ENCODE data around the gene CSNK1D. TPM values are rescaled to one million over a fixed set of nuclear protein-coding genes. Genes with fewer than 3 reads are reported as not detected.

CSNK1D gene
- total RNA-seq, 2 experiments from 2014 or later = 277 to 286 TPM

DNA sequence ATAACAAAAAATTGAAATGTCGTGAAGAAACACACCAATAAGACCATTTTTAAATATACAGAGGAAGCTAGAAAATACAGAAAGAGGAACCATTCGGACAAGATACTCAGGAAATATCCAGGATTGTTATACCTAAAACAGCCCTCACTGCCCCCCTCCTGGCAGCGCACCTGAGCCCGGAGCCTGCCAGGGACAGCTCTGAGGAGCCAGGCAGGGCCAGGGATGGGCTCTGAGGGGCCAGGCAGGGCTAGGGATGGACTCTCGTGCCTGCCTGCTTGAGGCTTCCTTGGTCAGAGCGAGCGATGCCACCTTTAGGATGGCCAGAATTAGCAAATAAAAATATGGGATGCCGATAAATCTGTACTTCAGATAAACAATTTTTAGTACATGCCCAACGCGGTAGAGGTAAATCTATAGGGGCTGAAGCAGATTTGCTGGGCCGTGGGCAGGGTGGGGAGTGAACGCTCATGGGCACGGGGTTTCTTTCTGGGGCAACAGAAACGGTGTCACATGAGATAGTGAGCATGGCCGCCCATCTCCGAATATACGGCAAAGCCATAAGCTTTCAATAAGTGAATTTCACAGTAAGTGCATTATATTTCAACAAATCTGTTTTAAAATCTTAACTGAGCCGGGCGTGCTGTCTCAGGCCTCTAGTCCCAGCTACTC, 18.2 kb upstream of the CSNK1D start:
- ATAC-seq (ENCODE audit: poor library complexity) (no peak), DNase-seq (no peak)
- no peaks in the 10 kb centered on the region for H3K36me3 ChIP-seq (ENCODE audit: insufficient read depth, low read length)
- H3K9me3 ChIP-seq (ENCODE audit: control insufficient read depth in 1 of 2, insufficient read depth in 1 of 2, low read length in 2 of 2) = peaks cover 0 to 9% of the 10 kb centered on the region in 2 experiments
- CTCF ChIA-PET = no interaction called here
- Mint-ChIP-seq H3K4me1 (ENCODE audit: low read depth) (peaks cover 43% of the 10 kb centered on the region), H3K27ac (peak overlapping the region; percentile 59), H3K36me3 (ENCODE audit: low read depth) (peaks cover 5% of the 10 kb centered on the region), H3K9me3 (no peaks in the 10 kb centered on the region), H3K4me3 (peak overlapping the region; percentile 81), H3K27me3 (no peaks in the 10 kb centered on the region)
- H3K4me3 ChIP-seq (ENCODE audit: low read length) = peak overlapping the region; percentile 68
- peak overlapping the region; percentile 34 to 98 for H3K27ac ChIP-seq (ENCODE audit: low read depth in 1 of 2, low read length in 2 of 2)
- intact Hi-C loops (cut with DNase I, micrococcal nuclease) = loop anchor here (1.0 to 10.0 kb wide), 4 partner anchors 18 to 257 kb away; partner anchors contain the start of genes CSNK1D (in 1 of the 2), DCXR (in 1 of the 2) and RAC3 (in 1 of the 2)
- POLR2A ChIA-PET = interaction anchor here (1.0 to 3.2 kb wide), 12 partner anchors 9 to 300 kb away, joined by 3 to 34 read pairs (median 6); partner anchors contain the start of genes CD7, CSNK1D, FOXK2 and LRRC45
- TF ChIP-seq, protein P1, sequence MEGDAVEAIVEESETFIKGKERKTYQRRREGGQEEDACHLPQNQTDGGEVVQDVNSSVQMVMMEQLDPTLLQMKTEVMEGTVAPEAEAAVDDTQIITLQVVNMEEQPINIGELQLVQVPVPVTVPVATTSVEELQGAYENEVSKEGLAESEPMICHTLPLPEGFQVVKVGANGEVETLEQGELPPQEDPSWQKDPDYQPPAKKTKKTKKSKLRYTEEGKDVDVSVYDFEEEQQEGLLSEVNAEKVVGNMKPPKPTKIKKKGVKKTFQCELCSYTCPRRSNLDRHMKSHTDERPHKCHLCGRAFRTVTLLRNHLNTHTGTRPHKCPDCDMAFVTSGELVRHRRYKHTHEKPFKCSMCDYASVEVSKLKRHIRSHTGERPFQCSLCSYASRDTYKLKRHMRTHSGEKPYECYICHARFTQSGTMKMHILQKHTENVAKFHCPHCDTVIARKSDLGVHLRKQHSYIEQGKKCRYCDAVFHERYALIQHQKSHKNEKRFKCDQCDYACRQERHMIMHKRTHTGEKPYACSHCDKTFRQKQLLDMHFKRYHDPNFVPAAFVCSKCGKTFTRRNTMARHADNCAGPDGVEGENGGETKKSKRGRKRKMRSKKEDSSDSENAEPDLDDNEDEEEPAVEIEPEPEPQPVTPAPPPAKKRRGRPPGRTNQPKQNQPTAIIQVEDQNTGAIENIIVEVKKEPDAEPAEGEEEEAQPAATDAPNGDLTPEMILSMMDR (IDR thresholded peaks at IDR 0.05) = no peak
- no peaks in the 10 kb centered on the region for H3K27me3 ChIP-seq (ENCODE audit: control insufficient read depth in 1 of 2, insufficient read depth in 2 of 2, low read length in 2 of 2)
- peaks cover 28% of the 10 kb centered on the region for H3K4me1 ChIP-seq (ENCODE audit: insufficient read depth, low read length)

DNA sequence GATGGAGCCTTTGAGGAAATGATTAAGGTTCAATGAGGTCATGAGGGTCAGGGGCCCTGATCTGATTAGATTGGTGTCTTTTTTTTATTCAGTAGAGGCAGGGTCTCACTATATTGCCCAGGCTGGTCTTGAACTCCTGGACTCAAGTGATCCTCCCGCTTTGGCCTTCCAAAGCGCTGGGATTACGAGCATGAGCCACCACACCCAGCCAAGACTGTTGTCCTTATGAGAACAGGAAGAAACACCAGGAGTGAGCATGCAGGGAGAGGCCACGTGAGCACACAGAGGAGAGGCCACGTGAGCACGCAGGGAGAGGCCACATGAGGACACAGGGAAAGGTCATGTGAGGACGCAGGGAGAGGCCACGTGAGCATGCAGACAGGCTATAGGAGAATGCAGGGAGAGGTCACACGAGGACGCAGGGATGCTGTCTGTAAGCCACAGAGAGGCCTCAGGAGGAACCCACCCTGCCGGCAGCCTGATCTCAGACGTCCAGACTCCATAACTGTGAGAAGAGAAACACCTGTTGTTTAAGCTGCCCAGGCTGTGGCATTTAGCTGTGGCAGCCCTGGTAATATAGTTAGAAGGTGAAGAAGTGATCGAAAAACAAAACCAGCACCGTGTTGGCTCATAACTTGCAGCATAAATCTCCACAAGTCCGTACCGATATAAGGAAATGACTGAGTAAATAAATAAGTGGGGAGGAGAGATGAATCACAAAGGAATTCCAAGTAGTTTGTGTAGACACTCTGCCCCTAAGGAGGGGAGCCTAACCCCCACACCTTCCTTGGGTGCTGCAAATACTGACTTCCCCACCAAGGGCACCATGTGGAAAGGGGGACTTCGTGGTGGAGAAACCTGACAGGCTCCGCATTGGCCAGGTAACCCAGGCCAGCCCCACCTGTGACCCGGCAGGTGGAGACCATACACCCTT, 14.6 kb upstream of the CSNK1D start:
- no peaks in the 10 kb centered on the region for H3K27me3 Mint-ChIP-seq
- no peak overlapping the region for H3K27ac ChIP-seq (ENCODE audit: low read depth in 1 of 2, low read length in 2 of 2)

More for the DNA sequence above, 14.6 kb upstream of the CSNK1D start:
- CTCF ChIA-PET = no interaction called here
- intact Hi-C loops (cut with DNase I, micrococcal nuclease) = no loop called here
- no peak overlapping the region for H3K27ac Mint-ChIP-seq
- H3K9me3 ChIP-seq (ENCODE audit: control insufficient read depth in 1 of 2, insufficient read depth in 1 of 2, low read length in 2 of 2) = peaks cover 0 to 4% of the 10 kb centered on the region in 2 experiments
- no peaks in the 10 kb centered on the region for H3K9me3 Mint-ChIP-seq
- DNase-seq (no peak), ATAC-seq (ENCODE audit: poor library complexity) (no peak)
- H3K36me3 ChIP-seq (ENCODE audit: insufficient read depth, low read length) = no peaks in the 10 kb centered on the region
- H3K36me3 Mint-ChIP-seq (ENCODE audit: low read depth) = peaks cover 5% of the 10 kb centered on the region
- H3K4me1 Mint-ChIP-seq (ENCODE audit: low read depth) = peaks cover 17% of the 10 kb centered on the region
- peaks cover 17% of the 10 kb centered on the region for H3K4me1 ChIP-seq (ENCODE audit: insufficient read depth, low read length)
- no peaks in the 10 kb centered on the region for H3K27me3 ChIP-seq (ENCODE audit: control insufficient read depth in 1 of 2, insufficient read depth in 2 of 2, low read length in 2 of 2)
- no peak overlapping the region for H3K4me3 ChIP-seq (ENCODE audit: low read length)
- peak overlapping the region; percentile 20 for H3K4me3 Mint-ChIP-seq
- TF ChIP-seq, protein P1 (IDR thresholded peaks at IDR 0.05) = no peak
- POLR2A ChIA-PET = interaction anchor here (1.4 kb wide), 1 partner anchor 10 kb away, joined by 4 read pairs; no protein-coding TSS in a partner anchor
